CD4-positive, alpha-beta T cell treated with Interleukin-1 beta for 1 hour (primary cell): Measurements from ENCODE around the gene KIF26A.

Experiments
- DNase-seq, 2 donors: peaks; one replicate each; pipeline ENCODE4 v3.0.0-alpha.2; 2020 to 2022

Gene KIF26A

DNA sequence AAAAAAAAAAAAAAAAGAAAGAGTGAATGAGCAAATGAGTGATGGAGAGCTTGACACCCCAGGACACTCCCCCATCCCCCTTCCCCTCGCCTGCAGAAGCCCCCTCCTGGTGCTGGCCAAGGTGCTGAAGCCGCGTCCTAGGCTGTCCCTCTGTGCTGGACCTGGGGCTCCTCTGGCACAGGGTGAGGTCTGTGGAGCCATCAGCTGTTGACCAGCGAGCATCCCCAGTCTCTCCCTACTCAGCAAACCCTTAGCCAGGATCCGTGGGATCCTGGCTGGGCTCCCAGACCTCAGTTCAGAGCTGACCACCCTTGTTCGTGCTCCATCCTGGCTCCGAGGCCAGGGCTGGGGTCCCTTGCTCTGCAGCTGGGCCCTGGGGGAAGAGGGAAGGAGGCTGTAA is 5.4 kb upstream of the KIF26A start:
- DNase-seq = no peak

DNA sequence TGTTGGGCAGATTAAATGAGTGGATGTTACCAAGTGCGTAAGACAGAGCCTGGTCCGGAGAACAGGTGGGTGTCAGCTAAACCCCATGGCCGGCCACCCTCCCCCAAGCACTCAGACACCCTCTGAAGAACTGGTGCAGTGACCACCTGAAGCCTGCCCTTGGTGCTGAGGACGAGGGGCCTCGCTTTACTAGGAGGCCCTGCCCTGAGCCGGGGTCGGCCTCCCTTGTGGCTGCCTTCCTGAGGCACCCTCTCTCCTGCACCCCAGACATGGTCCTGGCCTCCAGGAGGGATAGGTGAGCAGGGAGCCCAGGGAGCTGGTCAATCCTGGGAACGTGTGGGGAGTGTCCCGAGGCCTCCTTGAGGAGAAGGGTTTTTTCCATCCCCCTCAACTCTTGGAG is 4.9 kb upstream of the KIF26A start:
- DNase-seq = no peak

DNA sequence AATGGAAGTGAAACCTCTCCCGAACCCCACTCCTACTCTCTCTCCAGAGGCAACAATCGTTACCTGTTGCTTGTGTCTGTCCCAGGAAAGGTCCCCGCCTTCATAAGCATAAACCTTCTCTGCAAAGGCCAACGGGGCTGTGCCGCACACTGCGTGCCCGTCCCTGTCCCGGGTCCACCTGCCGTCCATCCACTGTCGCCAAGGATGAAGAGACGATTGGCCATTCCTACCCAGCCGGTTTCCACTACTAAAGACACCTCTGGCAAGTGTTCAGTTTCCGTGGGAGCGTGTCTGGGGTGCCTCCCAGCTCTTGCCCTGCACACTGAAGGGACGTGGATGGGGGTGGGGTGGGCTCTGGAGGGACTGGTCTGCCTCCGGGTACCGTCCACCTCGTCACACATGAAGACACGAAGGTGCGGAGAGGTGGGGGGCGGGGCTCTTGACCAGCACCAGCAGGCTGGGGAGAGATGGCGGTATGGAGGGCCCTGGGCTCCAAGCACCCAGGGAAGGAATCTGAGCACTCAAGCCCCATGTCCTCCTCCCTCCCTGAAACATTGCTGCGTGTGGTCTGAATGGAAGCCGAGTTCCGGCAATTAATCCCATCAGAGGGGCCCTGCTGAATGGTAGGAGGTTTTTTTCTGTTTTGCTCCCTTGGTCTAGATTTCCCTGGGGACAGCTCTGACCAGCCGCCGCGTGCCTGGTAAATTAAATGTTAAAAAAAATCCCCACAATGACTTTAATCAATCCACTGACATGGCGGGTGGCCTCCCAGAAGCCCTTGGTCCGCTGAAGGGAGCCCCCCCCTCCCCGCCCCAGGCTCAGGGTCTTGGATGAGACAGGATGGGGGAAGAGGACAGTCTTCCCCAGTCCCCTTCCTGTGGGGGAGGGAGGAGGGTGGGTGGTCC is 4.1 kb upstream of the KIF26A start:
- no peak for DNase-seq

DNA sequence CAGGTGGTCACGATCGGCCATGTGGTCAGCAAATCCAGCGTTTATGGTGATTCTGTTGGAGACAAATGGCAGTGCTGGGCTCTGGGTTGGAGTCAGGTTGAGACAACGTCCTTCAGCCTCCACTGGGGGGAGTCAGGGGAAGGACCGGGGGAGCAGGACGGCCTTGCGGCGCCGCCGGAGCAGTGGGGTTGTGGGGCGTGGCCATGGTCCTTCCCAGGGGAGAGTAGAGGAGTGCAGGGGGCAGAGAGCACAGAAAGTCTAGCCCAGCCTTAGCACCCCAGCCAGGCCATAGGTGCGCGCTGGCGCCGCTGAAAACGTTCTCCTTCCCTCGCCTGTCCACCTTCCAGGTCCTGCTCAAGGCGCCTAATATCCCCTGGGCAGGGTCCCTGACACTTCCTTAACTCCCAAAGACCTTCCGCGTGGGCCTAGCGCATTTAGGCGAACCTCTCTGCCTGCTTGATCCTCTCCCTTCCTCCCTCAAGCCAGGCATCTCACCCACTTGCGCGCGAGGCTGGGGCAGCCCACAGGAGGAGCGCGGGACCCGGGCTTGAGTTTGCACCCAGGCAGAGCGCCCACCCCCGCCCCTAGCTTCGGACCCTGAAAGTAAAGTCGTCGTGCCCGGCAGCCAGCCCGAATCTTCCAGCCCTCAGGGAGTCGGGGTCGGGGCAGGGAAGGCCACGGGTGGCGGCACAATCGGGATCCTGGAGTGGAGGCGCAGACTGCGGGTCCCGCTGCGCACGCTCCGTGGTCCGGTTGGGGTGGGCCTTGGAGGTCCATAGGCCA is 3.1 kb upstream of the KIF26A start:
- no peak for DNase-seq

DNA sequence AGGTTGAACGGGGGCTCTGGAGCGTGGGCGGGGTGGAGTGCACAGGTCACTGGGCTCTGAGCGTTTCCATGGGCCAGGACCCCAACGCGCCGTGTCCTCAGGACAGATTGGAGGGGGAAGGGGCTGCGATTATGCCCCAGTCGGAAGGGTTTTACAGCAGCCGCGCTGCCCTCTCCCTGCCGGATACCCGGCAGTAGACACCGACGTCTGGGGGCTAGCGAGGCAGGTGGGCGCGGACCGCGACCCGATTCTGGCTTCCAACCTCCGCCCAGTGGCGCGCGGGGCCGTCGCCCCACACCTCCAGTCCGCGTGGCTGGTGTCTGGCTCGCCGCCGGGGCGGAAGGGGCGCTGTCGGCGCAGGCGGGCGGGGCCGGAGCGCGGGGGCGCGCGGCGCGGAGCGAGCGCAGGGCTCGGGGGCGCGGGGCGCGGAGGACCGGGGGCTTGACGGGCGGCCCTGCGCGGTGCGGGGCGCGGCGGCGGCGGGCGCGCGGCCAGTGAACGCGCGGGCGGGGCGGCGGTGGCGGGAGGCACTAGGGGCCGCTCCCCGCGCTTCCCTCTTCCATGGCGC is 2.4 kb upstream of the KIF26A start:
- peak in 1 of 2 donors; percentile 0 for DNase-seq

DNA sequence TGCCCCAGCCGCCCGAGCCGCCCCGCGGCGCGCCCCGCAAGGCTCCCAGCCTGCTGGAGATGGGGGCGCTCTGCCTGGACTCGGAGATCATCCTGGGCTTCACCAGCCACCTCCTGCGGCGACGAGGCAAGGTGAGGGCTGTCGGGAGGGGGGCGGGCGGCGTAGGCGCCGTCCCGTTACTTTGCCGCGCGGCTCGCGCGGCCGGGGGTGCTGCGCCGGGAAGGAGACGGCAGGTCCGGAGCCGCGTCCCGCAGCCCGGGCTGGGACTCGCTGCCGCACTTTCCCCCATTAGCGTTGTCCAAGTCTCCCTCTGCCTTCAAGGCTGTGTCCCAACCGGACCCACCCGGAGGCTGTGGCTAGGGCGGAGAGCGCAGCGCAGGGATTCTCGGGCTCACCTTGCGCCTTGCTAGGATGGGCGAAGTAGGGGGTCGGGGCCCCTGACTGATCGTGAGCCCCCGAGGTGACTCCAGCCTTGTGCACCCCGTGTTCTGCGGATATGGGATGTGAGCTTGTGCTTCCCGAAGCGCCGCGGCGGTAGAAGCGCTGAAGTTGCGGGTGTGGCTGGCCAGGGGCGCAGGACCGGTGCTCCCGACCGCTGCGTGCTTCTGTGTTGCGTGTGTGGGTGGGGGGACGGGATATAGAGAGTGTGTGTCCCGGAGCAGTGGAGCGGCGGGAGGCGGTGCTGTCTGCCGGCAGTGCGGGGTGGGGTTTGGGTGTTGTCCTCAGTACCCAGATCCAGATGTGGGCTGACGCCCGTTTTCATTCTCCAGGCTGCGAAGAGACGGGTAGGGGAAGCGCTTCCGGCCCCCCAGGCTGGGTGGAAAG is 1.7 kb upstream of the KIF26A start:
- peak in 1 of 2 donors; percentile 0 for DNase-seq

DNA sequence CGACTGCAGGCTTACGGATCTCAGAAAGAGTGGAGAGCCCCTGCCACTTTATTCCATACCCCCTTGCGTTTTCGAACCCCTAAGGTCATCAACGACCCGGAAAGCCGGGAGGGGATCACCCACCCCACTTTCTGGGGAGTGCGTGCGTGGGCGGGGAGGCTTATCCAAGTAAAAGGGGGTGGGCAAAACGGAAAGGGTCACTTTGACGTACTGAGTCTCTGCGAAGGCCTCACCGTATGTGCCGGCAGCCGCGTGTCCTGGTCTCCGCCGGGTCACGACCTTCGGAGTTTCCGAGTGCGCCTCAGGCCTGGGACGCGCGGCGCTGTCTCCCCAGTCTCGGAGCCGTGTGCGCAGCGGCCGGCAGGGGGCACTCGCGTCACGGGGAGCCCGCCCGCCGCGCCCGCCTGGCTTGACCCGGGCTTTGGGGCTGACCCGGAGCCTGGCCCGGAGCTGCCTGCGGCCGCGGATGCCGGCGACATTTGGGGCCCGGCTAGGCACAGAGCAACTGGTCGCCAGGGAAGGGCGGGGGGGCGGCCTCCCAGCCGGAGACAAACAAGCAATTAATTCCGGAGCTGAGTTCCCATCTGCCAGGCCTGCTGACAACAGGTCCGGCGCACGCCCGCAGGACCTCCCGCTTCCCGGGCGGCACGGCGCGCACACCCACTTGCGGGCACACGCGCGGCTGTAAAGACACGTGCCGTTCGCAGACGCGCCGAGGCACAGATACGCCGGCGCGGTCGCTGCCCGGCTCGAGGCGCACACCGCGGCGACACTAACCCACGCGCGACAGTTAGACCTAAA is 890 bp upstream of the KIF26A start:
- DNase-seq = peak; percentile 45 to 51

DNA sequence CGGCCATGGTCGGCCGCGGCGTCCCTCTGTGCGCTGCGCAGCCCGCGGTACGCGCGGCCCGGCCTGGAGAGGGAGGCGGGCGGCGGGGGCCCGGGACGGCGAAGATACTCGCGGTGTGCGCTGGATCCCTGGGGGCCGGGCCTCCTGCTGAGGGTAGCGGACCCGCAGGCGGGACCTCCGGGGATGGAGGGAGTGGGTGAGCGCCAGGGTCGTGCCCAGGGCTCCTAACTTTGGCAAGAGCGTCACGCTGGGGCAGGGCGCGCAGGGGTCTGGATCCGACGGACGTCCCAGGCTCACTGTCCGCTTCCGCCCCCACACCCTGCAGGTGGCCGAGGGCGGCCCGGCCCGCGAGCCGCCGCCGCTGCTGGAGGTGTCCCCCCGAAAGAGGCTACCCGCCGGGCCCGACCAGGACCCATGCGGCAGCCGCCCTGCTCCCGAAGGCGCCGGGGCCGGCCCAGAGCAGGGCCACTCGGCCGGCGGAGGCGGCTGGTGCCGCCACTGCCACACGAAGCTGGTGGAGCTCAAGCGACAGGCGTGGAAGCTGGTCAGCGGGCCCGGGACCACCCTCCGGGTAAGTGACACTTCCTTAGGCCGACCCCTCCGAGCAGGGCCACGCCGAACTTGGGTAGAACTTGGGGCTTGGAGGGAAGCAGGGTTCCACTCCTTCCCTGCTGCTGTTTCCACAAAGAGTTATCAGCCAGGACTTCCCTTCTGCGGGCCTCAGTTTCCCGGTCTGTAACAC is 502 bp downstream of the KIF26A start:
- peak in 1 of 2 donors; percentile 0 for DNase-seq

DNA sequence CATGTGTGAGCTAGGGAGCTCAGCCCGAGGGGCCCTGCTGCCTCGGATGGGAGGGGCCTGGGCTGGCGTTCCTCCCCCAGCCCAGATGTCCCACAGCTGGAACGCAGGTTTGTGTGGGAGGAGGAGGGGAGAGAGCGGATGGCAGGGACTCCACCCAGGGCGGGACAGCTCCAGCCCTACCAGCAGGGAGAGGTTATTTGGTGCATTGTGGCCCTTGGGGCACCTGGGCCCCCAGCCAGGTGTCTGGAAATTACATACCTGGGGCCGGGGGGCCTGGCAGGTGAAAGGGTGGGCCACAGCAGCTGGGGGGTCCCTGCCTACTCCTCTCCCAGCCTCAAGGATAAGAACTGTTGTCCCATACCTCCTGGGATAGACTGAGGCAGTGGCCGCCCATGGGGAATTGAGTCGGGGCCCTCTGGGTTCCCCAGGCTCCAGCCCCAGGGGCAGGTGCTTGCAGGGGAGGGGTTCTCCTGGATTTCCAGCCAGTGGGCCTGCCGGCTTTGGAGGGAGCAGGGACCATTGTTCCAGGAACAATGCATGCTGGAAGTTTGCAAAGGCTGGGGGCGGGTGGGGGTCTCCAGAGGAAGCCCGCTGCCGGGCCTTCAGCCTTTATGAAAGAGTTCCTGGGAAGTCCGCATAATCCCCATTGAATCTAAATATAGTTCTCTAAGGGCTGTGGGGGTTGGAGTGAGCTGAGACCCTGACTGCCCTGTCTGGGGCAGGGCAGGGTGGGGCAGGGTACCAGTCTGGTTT is 1.2 kb downstream of the KIF26A start:
- peak in 1 of 2 donors; percentile 0 for DNase-seq

DNA sequence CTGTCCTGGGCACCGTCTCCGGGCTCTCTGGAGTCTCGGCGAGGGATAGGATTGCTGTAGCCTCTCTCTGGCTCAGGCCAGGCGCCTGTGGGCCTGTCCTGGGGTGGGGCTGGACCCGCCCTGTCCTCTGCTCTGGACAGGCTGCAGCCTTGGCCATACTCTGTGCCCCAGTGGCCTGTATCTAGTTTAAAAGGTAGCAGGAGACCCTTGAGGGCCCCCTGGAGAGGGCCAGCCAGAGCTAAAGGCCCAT is 1.8 kb downstream of the KIF26A start:
- peak in 1 of 2 donors; percentile 0 for DNase-seq

DNA sequence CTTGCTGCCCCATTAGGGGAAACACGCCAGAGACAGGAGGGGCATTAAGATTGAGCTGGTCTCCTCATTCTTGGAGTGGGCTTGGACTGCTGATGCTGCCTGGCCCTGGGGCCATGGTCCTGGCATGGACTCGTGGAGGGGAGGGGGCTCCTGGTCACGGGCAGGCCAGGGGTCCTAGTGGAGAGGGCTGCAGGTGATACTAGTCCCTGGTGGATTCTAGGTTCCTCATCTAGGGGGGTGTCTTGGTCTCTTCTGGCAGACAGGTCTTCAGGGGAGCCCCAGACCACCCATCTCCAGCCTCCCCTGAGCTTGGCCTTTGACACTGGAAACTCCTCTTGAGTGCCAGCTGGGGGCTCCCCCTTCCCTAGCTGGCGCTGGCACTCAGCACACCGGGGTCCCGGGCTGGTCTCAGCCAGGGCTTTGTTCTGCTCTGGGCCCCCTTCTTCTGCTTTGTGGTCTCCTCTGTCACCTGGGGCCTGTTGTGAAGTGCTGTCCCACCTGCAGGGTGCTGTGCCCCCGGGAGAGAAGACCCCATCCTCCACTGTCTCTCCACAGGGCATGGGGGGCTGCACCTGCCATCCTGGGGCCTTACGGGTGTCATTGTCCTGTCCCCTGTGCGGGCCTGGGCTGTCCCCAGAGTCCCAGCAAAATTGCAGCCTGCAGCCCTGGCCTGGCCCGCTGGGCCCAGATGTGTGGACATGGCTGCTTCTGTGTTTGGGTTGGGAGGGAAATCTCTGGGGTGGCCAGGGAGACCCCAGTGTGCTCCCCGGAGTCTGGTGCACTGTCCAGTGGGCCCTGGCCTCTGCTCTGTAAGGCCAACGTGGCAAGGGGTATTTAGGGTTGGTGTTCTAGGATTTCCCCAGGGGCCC is 2.3 kb downstream of the KIF26A start:
- peak in 1 of 2 donors; percentile 0 for DNase-seq

DNA sequence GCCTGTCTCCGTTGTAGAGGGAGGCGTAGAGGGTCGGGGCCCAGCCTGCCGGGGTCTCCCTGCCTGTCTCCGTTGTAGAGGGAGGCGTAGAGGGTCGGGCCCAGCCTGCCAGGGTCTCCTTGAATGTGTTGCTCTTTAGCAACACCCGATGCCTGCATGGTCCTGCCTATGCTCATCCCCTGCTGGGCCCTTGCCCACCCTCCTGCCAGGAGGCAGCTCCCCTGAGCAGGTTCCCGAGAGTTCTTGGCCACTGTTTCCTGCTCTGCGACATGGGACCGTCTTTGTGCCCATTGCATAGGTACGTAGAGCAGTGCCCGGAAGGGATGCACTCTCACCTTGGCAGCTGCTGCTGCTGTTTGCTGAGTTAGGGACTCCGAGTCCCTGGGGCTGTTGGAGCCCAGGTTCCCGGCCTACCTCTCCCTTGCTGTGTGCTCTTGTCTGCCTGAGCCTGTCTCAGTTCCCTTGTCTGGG is 3.3 kb downstream of the KIF26A start:
- DNase-seq = peak in 1 of 2 donors; percentile 0

DNA sequence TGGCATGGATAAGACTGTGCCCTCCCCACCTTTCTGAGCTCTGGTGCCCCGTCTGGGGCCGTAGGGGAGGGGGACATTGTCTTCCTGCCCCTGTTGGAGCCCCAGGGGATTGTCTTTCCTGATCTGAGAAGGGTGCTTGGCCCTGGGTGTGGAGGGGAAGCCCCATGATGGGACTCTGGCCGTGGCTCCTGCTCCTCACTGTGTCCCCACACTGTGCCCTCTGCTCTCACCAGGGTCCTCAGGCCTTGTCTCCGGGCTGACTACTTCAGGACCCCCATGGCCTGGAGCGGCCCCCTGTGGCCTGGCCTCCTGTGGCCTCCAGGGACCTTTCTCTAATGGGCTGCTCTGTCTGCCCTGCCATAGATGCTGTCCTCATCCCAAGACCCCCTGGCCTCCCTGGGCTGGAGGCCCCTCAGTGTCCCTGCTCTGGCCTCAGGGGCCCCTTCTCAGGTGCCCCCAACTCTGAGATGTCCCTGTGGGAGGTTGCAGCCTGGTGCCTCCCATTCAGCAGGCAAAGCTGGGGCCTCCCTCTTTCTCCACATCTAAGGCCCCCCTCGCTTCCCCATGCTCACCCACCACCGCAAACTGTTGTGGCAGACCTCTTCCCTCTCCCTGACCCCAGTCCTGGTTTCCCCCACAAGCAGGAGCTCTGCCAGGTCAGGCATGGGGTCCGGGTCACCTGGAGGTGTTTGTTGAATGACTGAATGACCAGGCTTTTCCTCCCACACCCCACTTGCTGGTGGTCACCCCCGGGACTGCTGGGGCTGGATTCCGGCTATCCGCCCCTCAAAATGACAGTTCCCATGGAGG is 4.0 kb downstream of the KIF26A start:
- peak in 1 of 2 donors; percentile 0 for DNase-seq

DNA sequence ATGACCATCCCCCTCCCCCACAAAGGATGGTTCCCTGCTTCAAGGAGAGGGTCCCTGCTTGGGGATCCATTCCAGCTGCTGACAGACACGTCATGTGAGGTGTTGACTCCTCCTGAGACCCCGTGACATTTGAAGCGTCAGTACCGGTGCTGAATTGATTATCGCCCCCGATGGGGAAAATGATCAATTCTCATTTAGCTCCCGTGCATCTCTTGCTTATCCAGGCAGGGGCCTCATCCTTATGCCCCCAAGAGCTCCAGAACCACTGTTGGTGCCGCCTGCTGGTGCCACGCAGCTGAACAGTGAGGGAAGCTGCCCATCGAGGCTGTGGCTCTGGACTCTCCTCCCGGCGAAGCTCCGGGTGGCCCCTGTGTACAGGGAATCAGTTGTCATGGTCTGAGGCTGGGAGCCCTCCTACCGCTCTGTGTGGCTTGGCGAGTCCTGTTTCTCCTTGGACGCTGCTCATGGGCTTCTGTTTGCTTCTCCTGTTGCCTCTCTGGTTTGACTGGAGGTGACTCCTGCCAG is 4.6 kb downstream of the KIF26A start:
- DNase-seq = no peak

DNA sequence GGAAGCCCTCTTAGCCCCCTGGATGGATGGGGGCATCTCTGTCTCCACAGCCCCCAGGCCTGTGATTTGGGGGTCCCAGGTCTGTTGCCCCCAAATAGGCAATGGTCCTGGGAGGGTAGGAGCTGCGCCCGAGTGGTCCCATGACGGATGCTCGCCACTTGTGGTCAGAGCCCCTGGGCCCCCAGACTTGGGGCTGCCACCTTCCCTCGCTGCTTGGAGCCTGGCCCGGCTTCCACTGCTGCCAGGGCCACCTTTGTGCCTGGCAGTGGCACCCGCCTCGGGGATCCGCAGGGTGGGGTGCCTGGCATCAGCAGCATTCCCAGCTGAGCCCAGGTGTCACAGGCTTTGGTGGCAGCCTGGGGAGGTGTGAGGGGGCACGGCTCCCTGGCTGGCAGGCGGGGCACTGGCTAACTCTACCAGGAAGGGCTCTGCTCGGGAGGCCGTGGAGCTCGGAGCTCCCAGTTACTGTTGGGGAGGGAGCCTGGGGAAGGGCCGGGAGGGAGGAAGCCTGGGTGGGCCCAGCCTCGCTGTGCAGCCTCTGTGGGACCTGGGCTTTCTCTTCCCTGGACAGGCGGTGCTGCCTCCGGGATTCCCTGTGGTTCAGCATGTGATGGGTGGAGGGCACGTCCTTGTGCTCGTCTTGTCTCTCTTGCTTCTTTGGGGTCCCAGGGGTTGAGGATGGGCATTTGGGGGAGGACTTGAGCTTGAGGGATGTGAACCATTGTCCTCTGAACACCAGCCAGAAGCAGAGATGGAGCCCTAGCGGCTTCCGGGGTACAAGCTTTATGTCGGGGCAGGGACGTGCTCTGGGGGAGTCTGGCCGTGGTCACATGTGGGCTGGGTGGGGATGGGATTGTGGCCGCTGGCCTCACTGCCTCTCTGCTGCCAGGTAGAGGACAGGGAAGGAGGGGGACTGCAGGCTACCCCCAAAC is 5.4 kb downstream of the KIF26A start:
- DNase-seq = peak in 1 of 2 donors; percentile 0

DNA sequence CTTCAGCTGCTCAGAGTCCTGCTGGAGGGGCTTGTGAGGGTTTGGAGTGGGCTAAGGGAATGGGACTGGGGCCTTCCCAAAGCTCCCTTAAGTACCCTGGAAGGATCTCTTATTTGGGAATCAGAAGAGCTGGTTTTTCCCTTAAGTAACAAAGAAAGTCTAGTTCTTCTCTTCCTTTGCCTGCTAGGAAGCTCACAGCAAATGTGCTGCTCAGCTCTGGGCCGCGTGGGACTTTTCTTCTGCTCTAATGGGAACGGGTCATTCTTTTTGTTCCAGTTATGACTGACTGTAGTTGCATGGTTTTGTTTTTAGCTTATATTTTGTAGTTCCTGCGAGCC is 6.0 kb downstream of the KIF26A start:
- no peak for DNase-seq
